SK-N-SH (cell line): ENCODE results near the gene GNE. TPM values are rescaled to one million over a fixed set of nuclear protein-coding genes. Genes with fewer than 3 reads are reported as not detected.

Experiments used
- CTCF ChIA-PET: fragments of 300-600, 350-600 bp; formaldehyde crosslinking; extraction: SDS; loops from one replicate; lab custom pipeline; 2021; lab: Yijun Ruan, JAX
- POLR2A ChIA-PET: fragments of 350-600 bp; sonication (Branson Sonifier 250); formaldehyde crosslinking; extraction: SDS; loops from one replicate; lab custom pipeline; 2020; ENCODE audit warnings: antibody characterized with exemption, inconsistent platforms; lab: Yijun Ruan, JAX
- DNase-seq: peaks from one replicate; pipeline ENCODE4 v3.0.0; 2012
- H2AFZ ChIP-seq: fragments of 200-600 bp; sonication (generic); 2 replicates; pipeline ENCODE4 v1.8.1; 2016; ENCODE audit warnings: antibody characterized with exemption, mild to moderate bottlenecking, low read depth
- H3F3A ChIP-seq: fragments of 200-600 bp; sonication (generic); replicated peaks from 2 replicates; pipeline ENCODE3; 2016; ENCODE audit warnings: antibody characterized with exemption, mild to moderate bottlenecking; ENCODE audit not compliant: insufficient read depth
- H3K27ac ChIP-seq, 2 experiments: fragments of 200-500 bp in 1 of 2; fragments of 200-600 bp in 1 of 2; sonication (Bioruptor generic) in 1 of 2; sonication (generic), shearing (Covaris generic) in 1 of 2; 2 replicates each; pipeline versions ENCODE4 v1.5.1 to v1.6.1; 2014 to 2016; ENCODE audit warnings: low read depth in 2 of 2, inconsistent platforms in 1 of 2, low read length in 1 of 2, mild to moderate bottlenecking in 1 of 2, mixed read lengths in 1 of 2
- H3K27me3 ChIP-seq: fragments of 200-600 bp; sonication (generic), shearing (Covaris generic); 2 replicates; pipeline ENCODE4 v1.6.1; 2016; ENCODE audit warnings: mixed run types; ENCODE audit not compliant: insufficient read depth
- H3K36me3 ChIP-seq, 2 experiments: fragments of 200-500 bp in 1 of 2; fragments of 200-600 bp in 1 of 2; sonication (Bioruptor generic) in 1 of 2; sonication (generic) in 1 of 2; replicated peaks in 1 of 2; 2 replicates each; pipeline versions ENCODE3 to v1.5.1; 2014 to 2016; ENCODE audit warnings: low read length in 1 of 2, mild to moderate bottlenecking in 1 of 2; ENCODE audit not compliant: insufficient read depth in 2 of 2, control insufficient read depth in 1 of 2
- H3K4me1 ChIP-seq, 2 experiments: fragments of 200-500 bp in 1 of 2; fragments of 200-600 bp in 1 of 2; sonication (Bioruptor generic) in 1 of 2; sonication (generic), shearing (Covaris generic) in 1 of 2; 2 replicates each; pipeline versions ENCODE4 v1.5.1 to v1.6.1; 2014 to 2016; ENCODE audit warnings: low read depth in 1 of 2, low read length in 1 of 2, mixed run types in 1 of 2; ENCODE audit not compliant: insufficient read depth in 2 of 2, control insufficient read depth in 1 of 2
- H3K4me2 ChIP-seq: fragments of 200-600 bp; sonication (generic), shearing (Covaris generic); 2 replicates; pipeline ENCODE4 v1.6.1; 2017; ENCODE audit warnings: mixed run types
- H3K4me3 ChIP-seq, 2 experiments: fragments of 200-500 bp in 1 of 2; fragments of 200-600 bp in 1 of 2; sonication (Bioruptor generic) in 1 of 2; sonication (generic), shearing (Covaris generic) in 1 of 2; 2 replicates each; pipeline versions ENCODE4 v1.5.1 to v1.8.1; 2014 to 2016; ENCODE audit warnings: low read depth in 2 of 2, inconsistent platforms in 1 of 2, low read length in 1 of 2, mild to moderate bottlenecking in 1 of 2, mixed read lengths in 1 of 2, moderate library complexity in 1 of 2
- H3K79me2 ChIP-seq: fragments of 200-600 bp; sonication (generic); 2 replicates; pipeline ENCODE4 v1.8.1; 2017; ENCODE audit warnings: mild to moderate bottlenecking; ENCODE audit not compliant: insufficient read depth
- H3K9ac ChIP-seq: fragments of 200-600 bp; sonication (generic); 2 replicates; pipeline ENCODE4 v1.6.1; 2017; ENCODE audit warnings: mixed run types
- H3K9me2 ChIP-seq: fragments of 200-600 bp; sonication (generic); 2 replicates; pipeline ENCODE4 v1.6.1; 2017; ENCODE audit warnings: mixed run types
- H3K9me3 ChIP-seq: fragments of 200-600 bp; sonication (generic); 2 replicates; pipeline ENCODE4 v1.6.1; 2017; ENCODE audit warnings: mixed run types, mild to moderate bottlenecking, moderate library complexity
- H4K20me1 ChIP-seq: fragments of 200-600 bp; sonication (generic); 2 replicates; pipeline ENCODE4 v1.6.1; 2017; ENCODE audit warnings: mild to moderate bottlenecking, mixed run types; ENCODE audit not compliant: insufficient read depth
- JUND ChIP-seq: IDR thresholded peaks from 2 replicates; pipeline ENCODE4 v1.4.0; 2012
- POLR2AphosphoS5 ChIP-seq: IDR thresholded peaks from 2 replicates; pipeline ENCODE4 v1.6.1; 2012; ENCODE audit warnings: low read depth, low read length
- RAD21 ChIP-seq: IDR thresholded peaks from 2 replicates; pipeline ENCODE4 v1.6.1; 2012; ENCODE audit warnings: mild to moderate bottlenecking, low read length
- RFX5 ChIP-seq: IDR thresholded peaks from 2 replicates; pipeline ENCODE4 v1.6.1; 2012; ENCODE audit warnings: mild to moderate bottlenecking, improper control_type of control experiment, low read length
- TCF12 ChIP-seq: IDR thresholded peaks from 2 replicates; pipeline ENCODE4 v1.4.0; 2012
- WGBS: methylation state at CpG from one replicate; pipeline ENCODE4 v1.1.6; 2017; ENCODE audit warnings: low lambda C conversion rate; 5-methylcytosine and 5-hydroxymethylcytosine counted together
- polyA plus RNA-seq, 3 experiments: library from polyadenylated mRNA; depleted of rRNA; stranded (reverse); fragments of >200 nt; gene quantifications; 2 replicates each; pipeline ENCODE4 v1.2.3, GENCODE V29; 2012
- TF ChIP-seq, protein P1 (sequence below): IDR thresholded peaks from 2 replicates; pipeline ENCODE4; 2012
- TF ChIP-seq, protein P2 (sequence below): IDR thresholded peaks from 2 replicates; pipeline ENCODE4 v1.4.0; 2012; ENCODE audit warnings: low read depth, borderline replicate concordance
- TF ChIP-seq, protein P3 (sequence below): fragments of 200-600 bp; sonication (generic); IDR thresholded peaks from 2 replicates; pipeline ENCODE4 v1.6.1; 2017; ENCODE audit warnings: antibody characterized with exemption, mild to moderate bottlenecking, moderate library complexity
- TF ChIP-seq, protein P4 (sequence below): IDR thresholded peaks from 2 replicates; pipeline ENCODE4 v1.6.1; 2012; ENCODE audit warnings: mild to moderate bottlenecking, low read depth, low read length, moderate library complexity
- TF ChIP-seq, protein P5 (sequence below): IDR thresholded peaks from 2 replicates; pipeline ENCODE4 v1.4.0; 2012; ENCODE audit warnings: low read depth

Gene GNE
- polyA plus RNA-seq, 1 of the 3 experiments (the other 2 are of a cell fraction): 13.0 TPM

DNA sequence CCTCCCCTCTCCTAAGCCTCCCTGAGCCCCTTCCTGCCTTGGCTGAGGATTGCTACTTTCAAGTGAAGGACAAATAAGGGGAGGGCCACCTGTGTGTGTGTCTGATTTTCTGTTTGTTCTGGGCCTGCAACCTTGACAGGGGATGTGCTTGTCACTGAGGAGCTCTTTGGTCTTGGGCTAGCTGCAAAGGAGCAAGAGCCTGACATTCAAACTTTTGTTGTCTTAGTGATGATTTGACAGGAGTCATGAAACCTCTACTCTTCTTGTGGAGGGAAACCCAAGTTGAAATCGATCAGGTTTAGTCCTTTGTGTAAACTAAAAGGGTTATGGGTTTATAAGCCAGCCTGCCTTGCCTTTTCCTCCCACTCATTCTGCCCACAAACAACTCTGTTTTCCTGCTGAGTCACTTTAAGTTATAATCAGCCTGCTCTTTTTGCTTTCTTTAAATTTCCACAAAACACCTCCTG lies 50.7 kb downstream of the GNE start:
- ChIA-PET CTCF (interaction anchor here (1.0 to 1.3 kb wide), 2 partner anchors 104 to 199 kb away, joined by 3 to 4 read pairs; no protein-coding TSS in a partner anchor), POLR2A (interaction anchor here (1.1 kb wide), 1 partner anchor 17 kb away, joined by 3 read pairs; the partner anchor contains the start of gene CLTA)
- Histone ChIP-seq H3F3A (peaks cover 5% of the 10 kb centered on the region), H3K36me3 (peaks cover 75 to 87% of the 10 kb centered on the region in 2 experiments), H3K9ac (no peak overlapping the region), H3K4me3 (no peak overlapping the region; a peak in 1 of 4 replicates), H3K9me2 (no peaks in the 10 kb centered on the region), H3K9me3 (no peaks in the 10 kb centered on the region), H3K4me2 (peak overlapping the region; percentile 63), H3K27ac (peak overlapping the region; percentile 63 to 93), H3K79me2 (peaks cover 92% of the 10 kb centered on the region), H3K27me3 (no peaks in the 10 kb centered on the region), H2AFZ (no peak overlapping the region), H3K4me1 (peaks cover 30 to 41% of the 10 kb centered on the region in 2 experiments), H4K20me1 (peaks cover 73% of the 10 kb centered on the region)
- TF ChIP-seq, protein P1, sequence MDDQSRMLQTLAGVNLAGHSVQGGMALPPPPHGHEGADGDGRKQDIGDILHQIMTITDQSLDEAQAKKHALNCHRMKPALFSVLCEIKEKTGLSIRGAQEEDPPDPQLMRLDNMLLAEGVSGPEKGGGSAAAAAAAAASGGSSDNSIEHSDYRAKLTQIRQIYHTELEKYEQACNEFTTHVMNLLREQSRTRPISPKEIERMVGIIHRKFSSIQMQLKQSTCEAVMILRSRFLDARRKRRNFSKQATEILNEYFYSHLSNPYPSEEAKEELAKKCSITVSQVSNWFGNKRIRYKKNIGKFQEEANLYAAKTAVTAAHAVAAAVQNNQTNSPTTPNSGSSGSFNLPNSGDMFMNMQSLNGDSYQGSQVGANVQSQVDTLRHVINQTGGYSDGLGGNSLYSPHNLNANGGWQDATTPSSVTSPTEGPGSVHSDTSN: no peak
- TF ChIP-seq RAD21 (no peak), POLR2AphosphoS5 (no peak), JUND (no peak), RFX5 (no peak), TCF12 (no peak)
- TF ChIP-seq, protein P2, sequence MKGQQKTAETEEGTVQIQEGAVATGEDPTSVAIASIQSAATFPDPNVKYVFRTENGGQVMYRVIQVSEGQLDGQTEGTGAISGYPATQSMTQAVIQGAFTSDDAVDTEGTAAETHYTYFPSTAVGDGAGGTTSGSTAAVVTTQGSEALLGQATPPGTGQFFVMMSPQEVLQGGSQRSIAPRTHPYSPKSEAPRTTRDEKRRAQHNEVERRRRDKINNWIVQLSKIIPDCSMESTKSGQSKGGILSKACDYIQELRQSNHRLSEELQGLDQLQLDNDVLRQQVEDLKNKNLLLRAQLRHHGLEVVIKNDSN: no peak
- TF ChIP-seq, protein P3, sequence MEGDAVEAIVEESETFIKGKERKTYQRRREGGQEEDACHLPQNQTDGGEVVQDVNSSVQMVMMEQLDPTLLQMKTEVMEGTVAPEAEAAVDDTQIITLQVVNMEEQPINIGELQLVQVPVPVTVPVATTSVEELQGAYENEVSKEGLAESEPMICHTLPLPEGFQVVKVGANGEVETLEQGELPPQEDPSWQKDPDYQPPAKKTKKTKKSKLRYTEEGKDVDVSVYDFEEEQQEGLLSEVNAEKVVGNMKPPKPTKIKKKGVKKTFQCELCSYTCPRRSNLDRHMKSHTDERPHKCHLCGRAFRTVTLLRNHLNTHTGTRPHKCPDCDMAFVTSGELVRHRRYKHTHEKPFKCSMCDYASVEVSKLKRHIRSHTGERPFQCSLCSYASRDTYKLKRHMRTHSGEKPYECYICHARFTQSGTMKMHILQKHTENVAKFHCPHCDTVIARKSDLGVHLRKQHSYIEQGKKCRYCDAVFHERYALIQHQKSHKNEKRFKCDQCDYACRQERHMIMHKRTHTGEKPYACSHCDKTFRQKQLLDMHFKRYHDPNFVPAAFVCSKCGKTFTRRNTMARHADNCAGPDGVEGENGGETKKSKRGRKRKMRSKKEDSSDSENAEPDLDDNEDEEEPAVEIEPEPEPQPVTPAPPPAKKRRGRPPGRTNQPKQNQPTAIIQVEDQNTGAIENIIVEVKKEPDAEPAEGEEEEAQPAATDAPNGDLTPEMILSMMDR: no peak
- TF ChIP-seq, protein P4, sequence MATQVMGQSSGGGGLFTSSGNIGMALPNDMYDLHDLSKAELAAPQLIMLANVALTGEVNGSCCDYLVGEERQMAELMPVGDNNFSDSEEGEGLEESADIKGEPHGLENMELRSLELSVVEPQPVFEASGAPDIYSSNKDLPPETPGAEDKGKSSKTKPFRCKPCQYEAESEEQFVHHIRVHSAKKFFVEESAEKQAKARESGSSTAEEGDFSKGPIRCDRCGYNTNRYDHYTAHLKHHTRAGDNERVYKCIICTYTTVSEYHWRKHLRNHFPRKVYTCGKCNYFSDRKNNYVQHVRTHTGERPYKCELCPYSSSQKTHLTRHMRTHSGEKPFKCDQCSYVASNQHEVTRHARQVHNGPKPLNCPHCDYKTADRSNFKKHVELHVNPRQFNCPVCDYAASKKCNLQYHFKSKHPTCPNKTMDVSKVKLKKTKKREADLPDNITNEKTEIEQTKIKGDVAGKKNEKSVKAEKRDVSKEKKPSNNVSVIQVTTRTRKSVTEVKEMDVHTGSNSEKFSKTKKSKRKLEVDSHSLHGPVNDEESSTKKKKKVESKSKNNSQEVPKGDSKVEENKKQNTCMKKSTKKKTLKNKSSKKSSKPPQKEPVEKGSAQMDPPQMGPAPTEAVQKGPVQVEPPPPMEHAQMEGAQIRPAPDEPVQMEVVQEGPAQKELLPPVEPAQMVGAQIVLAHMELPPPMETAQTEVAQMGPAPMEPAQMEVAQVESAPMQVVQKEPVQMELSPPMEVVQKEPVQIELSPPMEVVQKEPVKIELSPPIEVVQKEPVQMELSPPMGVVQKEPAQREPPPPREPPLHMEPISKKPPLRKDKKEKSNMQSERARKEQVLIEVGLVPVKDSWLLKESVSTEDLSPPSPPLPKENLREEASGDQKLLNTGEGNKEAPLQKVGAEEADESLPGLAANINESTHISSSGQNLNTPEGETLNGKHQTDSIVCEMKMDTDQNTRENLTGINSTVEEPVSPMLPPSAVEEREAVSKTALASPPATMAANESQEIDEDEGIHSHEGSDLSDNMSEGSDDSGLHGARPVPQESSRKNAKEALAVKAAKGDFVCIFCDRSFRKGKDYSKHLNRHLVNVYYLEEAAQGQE: no peak
- TF ChIP-seq, protein P5, sequence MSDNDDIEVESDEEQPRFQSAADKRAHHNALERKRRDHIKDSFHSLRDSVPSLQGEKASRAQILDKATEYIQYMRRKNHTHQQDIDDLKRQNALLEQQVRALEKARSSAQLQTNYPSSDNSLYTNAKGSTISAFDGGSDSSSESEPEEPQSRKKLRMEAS: no peak
- no peak for DNase-seq
- 38% methylated on average over 1 of the region's 1 CpG for WGBS
